Measurements from ENCODE around the gene DPP6. TPM values are rescaled to one million over a fixed set of nuclear protein-coding genes. Genes with fewer than 3 reads are reported as not detected.
"Not testable (repeated sequence)": the region's sequence is repeated elsewhere in the genome, so short reads cannot be mapped to it uniquely, and the experiment has no call there.

DPP6 gene
- total RNA-seq, 4 donors from 2014 or later: 13.4 to 33.2 (median 26.8) TPM

- H3K36me3 ChIP-seq; H3K9me3 ChIP-seq; H3K27me3 ChIP-seq; DNase-seq (ENCODE audit: extremely low spot score); H3K4me1 ChIP-seq; H3K4me3 ChIP-seq; intact Hi-C loops (cut with DNase I); H3K27ac ChIP-seq (replicated peaks in 1 of 4): not testable (repeated sequence)
- 81% methylated on average over 5 of the region's 5 CpGs for WGBS
Observed at GRCh38 chr7:154120825-154121224, 68.6 kb downstream of the DPP6 start.

GRCh38 chr7:154122720-154123119 lies 70.5 kb downstream of the DPP6 start:
- WGBS: 77% methylated on average over 10 of the region's 10 CpGs
- H3K27ac ChIP-seq (replicated peaks in 1 of 4); H3K4me3 ChIP-seq; H3K27me3 ChIP-seq; H3K4me1 ChIP-seq; DNase-seq (ENCODE audit: extremely low spot score); H3K36me3 ChIP-seq; intact Hi-C loops (cut with DNase I); H3K9me3 ChIP-seq: not testable (repeated sequence)

- 88% methylated on average over 4 of the region's 7 CpGs for WGBS
- intact Hi-C loops (cut with DNase I); H3K36me3 ChIP-seq; H3K4me3 ChIP-seq; H3K9me3 ChIP-seq; H3K27me3 ChIP-seq; H3K4me1 ChIP-seq; DNase-seq (ENCODE audit: extremely low spot score); H3K27ac ChIP-seq (replicated peaks in 1 of 4): not testable (repeated sequence)
Observed at GRCh38 chr7:154123397-154123796, 71.2 kb downstream of the DPP6 start.

GRCh38 chr7:154129142-154129541 lies 76.9 kb downstream of the DPP6 start:
- H3K9me3 ChIP-seq; DNase-seq (ENCODE audit: extremely low spot score); H3K27me3 ChIP-seq; H3K4me1 ChIP-seq; H3K36me3 ChIP-seq; intact Hi-C loops (cut with DNase I); H3K4me3 ChIP-seq; H3K27ac ChIP-seq (replicated peaks in 1 of 4): not testable (repeated sequence)
- 84% methylated on average over 4 of the region's 5 CpGs for WGBS

- H3K27me3 ChIP-seq; H3K36me3 ChIP-seq; H3K4me1 ChIP-seq; H3K27ac ChIP-seq (replicated peaks in 1 of 4); H3K9me3 ChIP-seq; DNase-seq (ENCODE audit: extremely low spot score); H3K4me3 ChIP-seq; intact Hi-C loops (cut with DNase I): not testable (repeated sequence)
- 72% methylated on average over 4 of the region's 4 CpGs for WGBS
Observed at GRCh38 chr7:154132617-154133016, 80.4 kb downstream of the DPP6 start.

- H3K9me3 ChIP-seq; H3K4me3 ChIP-seq; intact Hi-C loops (cut with DNase I); H3K27ac ChIP-seq (replicated peaks in 1 of 4); H3K4me1 ChIP-seq; H3K36me3 ChIP-seq; DNase-seq (ENCODE audit: extremely low spot score); H3K27me3 ChIP-seq: not testable (repeated sequence)
- WGBS: 84% methylated on average over 3 of the region's 7 CpGs
Observed at GRCh38 chr7:154133703-154134277, 81.6 kb downstream of the DPP6 start.

GRCh38 chr7:154134698-154135097 lies 82.5 kb downstream of the DPP6 start:
- H3K36me3 ChIP-seq; H3K4me1 ChIP-seq; intact Hi-C loops (cut with DNase I); H3K9me3 ChIP-seq; H3K27ac ChIP-seq (replicated peaks in 1 of 4); H3K4me3 ChIP-seq; H3K27me3 ChIP-seq; DNase-seq (ENCODE audit: extremely low spot score): not testable (repeated sequence)
- 91% methylated on average over 1 of the region's 1 CpG for WGBS

- intact Hi-C loops (cut with DNase I); H3K9me3 ChIP-seq; H3K4me1 ChIP-seq; H3K27me3 ChIP-seq; H3K4me3 ChIP-seq; DNase-seq (ENCODE audit: extremely low spot score); H3K36me3 ChIP-seq; H3K27ac ChIP-seq (replicated peaks in 1 of 4): not testable (repeated sequence)
Observed at GRCh38 chr7:154135646-154136045, 83.4 kb downstream of the DPP6 start.

GRCh38 chr7:154145922-154146706 lies 93.9 kb downstream of the DPP6 start:
- WGBS: 69% methylated on average over 4 of the region's 9 CpGs
- H3K4me1 ChIP-seq; H3K9me3 ChIP-seq; H3K27ac ChIP-seq (replicated peaks in 1 of 4); DNase-seq (ENCODE audit: extremely low spot score); H3K27me3 ChIP-seq; H3K36me3 ChIP-seq; H3K4me3 ChIP-seq; intact Hi-C loops (cut with DNase I): not testable (repeated sequence)

GRCh38 chr7:154146707-154147038 lies 94.5 kb downstream of the DPP6 start:
- H3K4me3 ChIP-seq; H3K36me3 ChIP-seq; H3K4me1 ChIP-seq; H3K27ac ChIP-seq (replicated peaks in 1 of 4); intact Hi-C loops (cut with DNase I); H3K9me3 ChIP-seq; DNase-seq (ENCODE audit: extremely low spot score); H3K27me3 ChIP-seq: not testable (repeated sequence)
- 44% methylated on average over 5 of the region's 8 CpGs for WGBS

GRCh38 chr7:154148791-154149516 lies 96.8 kb downstream of the DPP6 start:
- not testable (repeated sequence) for H3K27me3 ChIP-seq, H3K4me3 ChIP-seq
- WGBS: 78% methylated on average over 5 of the region's 10 CpGs

GRCh38 chr7:154150656-154151055 lies 98.5 kb downstream of the DPP6 start:
- 90% methylated on average over 9 of the region's 9 CpGs for WGBS

More at GRCh38 chr7:154148791-154149516, 96.8 kb downstream of the DPP6 start:
- H3K27ac ChIP-seq (replicated peaks in 1 of 4); intact Hi-C loops (cut with DNase I); H3K4me1 ChIP-seq; H3K9me3 ChIP-seq; H3K36me3 ChIP-seq; DNase-seq (ENCODE audit: extremely low spot score): not testable (repeated sequence)

GRCh38 chr7:154151306-154151705 lies 99.1 kb downstream of the DPP6 start:
- WGBS: 90% methylated on average over 11 of the region's 11 CpGs
- H3K27me3 ChIP-seq; H3K9me3 ChIP-seq; intact Hi-C loops (cut with DNase I); H3K4me3 ChIP-seq; DNase-seq (ENCODE audit: extremely low spot score); H3K4me1 ChIP-seq; H3K36me3 ChIP-seq; H3K27ac ChIP-seq (replicated peaks in 1 of 4): not testable (repeated sequence)

More at GRCh38 chr7:154150656-154151055, 98.5 kb downstream of the DPP6 start:
- DNase-seq (ENCODE audit: extremely low spot score); H3K27me3 ChIP-seq; H3K27ac ChIP-seq (replicated peaks in 1 of 4); H3K4me3 ChIP-seq; H3K36me3 ChIP-seq; H3K9me3 ChIP-seq; H3K4me1 ChIP-seq; intact Hi-C loops (cut with DNase I): not testable (repeated sequence)
